Astrocyte of the spinal cord (primary cell): ENCODE measurements around the gene UIMC1.

Experiments
- DNase-seq: peaks from one replicate; pipeline ENCODE4 v3.0.0; 2011; ENCODE audit warnings: low read depth, low spot score
- H3K4me3 ChIP-seq: 2 replicates; pipeline ENCODE4 v1.5.1; 2011; ENCODE audit warnings: low read depth, mild to moderate bottlenecking, low read length, moderate library complexity
- in situ Hi-C: cut with HindIII; loops from 2 replicates; pipeline ENCODE4 v1.10.0; 2017; ENCODE audit warnings: low sequenced_read_pairs
- TF ChIP-seq, protein P1 (sequence below): IDR thresholded peaks from 2 replicates; pipeline ENCODE4 v1.5.1; 2012; ENCODE audit warnings: low read depth, mild to moderate bottlenecking, low read length, inconsistent platforms

UIMC1 gene

DNA sequence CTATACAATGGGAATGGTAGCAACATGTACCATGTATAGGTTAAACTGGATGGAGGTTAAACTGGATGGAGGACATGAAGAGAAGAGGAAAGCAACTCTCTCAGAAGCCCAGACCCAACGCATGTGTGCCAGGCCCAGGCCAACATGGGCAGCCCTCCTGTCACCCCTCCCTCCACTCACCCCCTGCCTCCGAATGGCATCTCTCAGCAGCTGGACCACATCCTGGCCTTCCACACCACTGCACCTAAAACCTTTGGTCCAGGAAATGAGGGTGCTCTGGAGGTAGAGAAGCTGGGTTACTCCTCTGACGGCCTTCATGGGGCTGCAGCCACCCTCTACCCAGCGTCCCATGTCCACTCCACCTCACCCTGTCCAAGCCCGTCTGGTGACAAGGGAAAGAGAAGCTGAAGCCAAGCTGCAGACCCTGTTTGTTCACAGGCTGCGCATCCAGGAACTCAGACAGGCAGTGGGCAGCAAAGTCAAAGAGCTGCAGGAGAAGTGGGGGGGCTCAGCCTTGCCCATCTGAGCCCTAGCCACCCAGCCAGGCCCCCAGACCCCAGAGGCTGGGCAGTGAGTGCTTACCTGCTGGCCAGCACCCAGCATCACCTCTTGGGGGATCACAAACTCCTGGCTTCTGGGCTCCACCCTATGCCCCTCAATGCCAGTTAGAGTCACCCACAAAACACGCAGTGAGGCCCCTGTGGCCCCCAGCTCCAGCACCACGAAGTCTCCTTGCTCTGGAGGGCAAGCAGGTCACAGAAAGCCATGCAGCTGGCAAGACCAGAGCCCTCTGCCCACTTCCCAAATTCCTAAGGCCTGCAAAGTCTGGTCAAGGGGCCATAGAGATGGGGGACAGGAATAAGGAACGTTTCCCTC, 115.9 kb downstream of the UIMC1 start:
- in situ Hi-C loops = no loop called here
- no peak overlapping the region for H3K4me3 ChIP-seq
- TF ChIP-seq, protein P1, sequence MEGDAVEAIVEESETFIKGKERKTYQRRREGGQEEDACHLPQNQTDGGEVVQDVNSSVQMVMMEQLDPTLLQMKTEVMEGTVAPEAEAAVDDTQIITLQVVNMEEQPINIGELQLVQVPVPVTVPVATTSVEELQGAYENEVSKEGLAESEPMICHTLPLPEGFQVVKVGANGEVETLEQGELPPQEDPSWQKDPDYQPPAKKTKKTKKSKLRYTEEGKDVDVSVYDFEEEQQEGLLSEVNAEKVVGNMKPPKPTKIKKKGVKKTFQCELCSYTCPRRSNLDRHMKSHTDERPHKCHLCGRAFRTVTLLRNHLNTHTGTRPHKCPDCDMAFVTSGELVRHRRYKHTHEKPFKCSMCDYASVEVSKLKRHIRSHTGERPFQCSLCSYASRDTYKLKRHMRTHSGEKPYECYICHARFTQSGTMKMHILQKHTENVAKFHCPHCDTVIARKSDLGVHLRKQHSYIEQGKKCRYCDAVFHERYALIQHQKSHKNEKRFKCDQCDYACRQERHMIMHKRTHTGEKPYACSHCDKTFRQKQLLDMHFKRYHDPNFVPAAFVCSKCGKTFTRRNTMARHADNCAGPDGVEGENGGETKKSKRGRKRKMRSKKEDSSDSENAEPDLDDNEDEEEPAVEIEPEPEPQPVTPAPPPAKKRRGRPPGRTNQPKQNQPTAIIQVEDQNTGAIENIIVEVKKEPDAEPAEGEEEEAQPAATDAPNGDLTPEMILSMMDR = no peak

DNA sequence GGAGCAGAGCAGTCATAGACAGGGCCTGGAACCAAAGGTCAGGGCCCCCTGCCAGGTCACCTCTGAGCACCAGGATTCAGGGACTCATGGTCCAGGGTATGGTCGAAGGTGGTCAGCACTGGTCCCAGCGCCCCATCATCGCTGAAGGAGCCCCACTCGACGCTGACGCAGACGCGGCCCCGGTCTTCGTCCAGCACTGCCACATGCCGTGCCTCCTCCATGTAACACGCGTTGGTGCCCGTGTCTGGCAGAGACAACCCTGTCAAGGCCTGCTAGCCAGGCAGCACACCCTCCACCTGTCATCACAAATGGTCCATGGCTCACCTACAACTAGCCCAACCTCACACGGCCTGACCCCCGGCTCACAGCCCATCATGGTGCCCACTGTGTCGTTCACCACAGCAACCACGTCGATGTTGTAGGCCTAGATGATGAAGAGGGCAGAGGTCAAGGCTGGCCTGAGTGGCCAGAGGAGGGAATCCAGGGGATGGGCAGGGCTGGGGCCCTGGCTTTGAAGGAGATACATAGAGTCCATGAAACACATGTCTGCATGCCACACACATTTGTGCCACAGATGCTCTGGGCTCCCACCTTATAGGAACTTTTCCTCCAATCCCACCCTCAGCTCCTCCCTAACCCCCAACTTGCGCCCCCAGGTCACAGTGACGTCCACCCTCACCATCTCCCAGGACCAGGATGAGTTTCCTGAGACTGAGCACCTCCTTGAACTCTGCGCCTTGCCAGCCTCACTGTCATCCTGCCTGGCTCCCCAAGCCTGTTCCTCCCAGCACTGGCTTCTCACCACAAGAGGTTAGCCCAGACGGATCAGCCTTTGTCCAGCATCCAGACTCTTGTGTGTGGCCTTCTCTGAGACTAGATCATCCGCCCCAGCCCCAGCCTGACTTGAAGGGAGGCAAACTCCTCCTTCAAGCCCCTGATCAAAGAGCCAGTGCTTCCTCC, 117.0 kb downstream of the UIMC1 start:
- no peak overlapping the region for H3K4me3 ChIP-seq
- in situ Hi-C loops = no loop called here
- TF ChIP-seq, protein P1 = no peak
- DNase-seq = no peak

More for the DNA sequence above, 115.9 kb downstream of the UIMC1 start:
- DNase-seq = no peak

GRCh38 chr5:176888865-176889165, 117.8 kb downstream of the UIMC1 start:
- in situ Hi-C loops = no loop called here
- TF ChIP-seq, protein P1 = no peak
- H3K4me3 ChIP-seq = no peak overlapping the region
- no peak for DNase-seq

- TF ChIP-seq, protein P1 = no peak
- no peak overlapping the region for H3K4me3 ChIP-seq
- DNase-seq = no peak
- in situ Hi-C loops = no loop called here
These were observed 118.3 kb downstream of the UIMC1 start for GRCh38 chr5:176888016-176888864.

GRCh38 chr5:176887252-176887849, 119.2 kb downstream of the UIMC1 start:
- no peak overlapping the region for H3K4me3 ChIP-seq
- no peak for DNase-seq
- in situ Hi-C loops = no loop called here
- TF ChIP-seq, protein P1 = no peak
